Caco-2 (cell line): ENCODE results near the gene CNTD1. TPM values are rescaled to one million over a fixed set of nuclear protein-coding genes. Genes with fewer than 3 reads are reported as not detected.
A peak's percentile ranks its signal among the peaks of the same experiment; 100 is the strongest.

ENCODE experiments used
- BruUV-seq: library from RNA; stranded (reverse); fragments of 400-500 nt; replicated peaks from 2 replicates; lab custom pipeline; 2021; lab: Mats Ljungman, UMichigan
- CTCF ChIA-PET: fragments of 300-600 bp; sonication (Branson Sonifier 250); formaldehyde crosslinking; loops from one replicate; lab custom pipeline; 2022; ENCODE audit warnings: antibody characterized with exemption; lab: Charles Lee
- POLR2A ChIA-PET: fragments of 300-600 bp; sonication (Branson Sonifier 250); formaldehyde crosslinking; loops from one replicate; lab custom pipeline; 2022; ENCODE audit warnings: antibody characterized with exemption; lab: Charles Lee
- DNase-seq, 2 experiments: peaks; one replicate each; pipeline versions ENCODE4 v3.0.0 to v3.0.0-alpha.2; 2020 to 2022
- H3K27me3 ChIP-seq: replicated peaks from 2 replicates; pipeline ENCODE4 v1.6.0; 2011; ENCODE audit warnings: low read length; ENCODE audit not compliant: control insufficient read depth, insufficient read depth
- H3K36me3 ChIP-seq: 2 replicates; pipeline ENCODE4 v1.5.1; 2011; ENCODE audit warnings: low read length; ENCODE audit not compliant: control insufficient read depth, insufficient read depth
- H3K4me1 ChIP-seq: fragments of 250-450 bp; sonication (Bioruptor Pico); 2 replicates; pipeline ENCODE4 v1.5.1; 2020; ENCODE audit warnings: mild to moderate bottlenecking
- H3K4me3 ChIP-seq: 2 replicates; pipeline ENCODE4 v1.5.1; 2011; ENCODE audit warnings: low read depth, mild to moderate bottlenecking, control low read depth, low read length
- H3K9me3 ChIP-seq: fragments of 250-450 bp; sonication (Bioruptor Pico); 2 replicates; pipeline ENCODE4 v1.5.1; 2020; ENCODE audit warnings: mild to moderate bottlenecking, moderate library complexity
- H3K27ac Mint-ChIP-seq: one replicate; pipeline ENCODE4 v1.8.0; 2022; ENCODE audit warnings: mixed read lengths; ENCODE audit not compliant: unreplicated experiment
- H3K27me3 Mint-ChIP-seq: one replicate; pipeline ENCODE4 v1.8.0; 2022; ENCODE audit warnings: mixed read lengths; ENCODE audit not compliant: insufficient read depth, unreplicated experiment
- H3K36me3 Mint-ChIP-seq: one replicate; pipeline ENCODE4 v1.8.0; 2022; ENCODE audit warnings: mild to moderate bottlenecking, mixed read lengths; ENCODE audit not compliant: insufficient read depth, unreplicated experiment
- H3K4me1 Mint-ChIP-seq: one replicate; pipeline ENCODE4 v1.8.0; 2022; ENCODE audit warnings: low read depth, mixed read lengths; ENCODE audit not compliant: unreplicated experiment
- H3K4me3 Mint-ChIP-seq: one replicate; pipeline ENCODE4 v1.8.0; 2022; ENCODE audit warnings: mild to moderate bottlenecking, moderate library complexity, mixed read lengths; ENCODE audit not compliant: unreplicated experiment
- H3K9me3 Mint-ChIP-seq: one replicate; pipeline ENCODE4 v1.8.0; 2022; ENCODE audit warnings: mixed read lengths; ENCODE audit not compliant: unreplicated experiment
- CTCF ChIP-seq, 2 experiments: fragments of 200-600 bp in 1 of 2; IDR thresholded peaks; 1 replicate in 1 of 2; 2 replicates in 1 of 2; pipeline versions ENCODE4 v1.5.1 to v1.8.0; 2011 to 2022; ENCODE audit warnings: antibody characterized with exemption in 1 of 2, control low read depth in 1 of 2, inconsistent platforms in 1 of 2, low read depth in 1 of 2, low read length in 1 of 2, mild to moderate bottlenecking in 1 of 2, moderate library complexity in 1 of 2; ENCODE audit not compliant: insufficient read depth in 1 of 2, severe bottlenecking in 1 of 2, unreplicated experiment in 1 of 2
- intact Hi-C: fragments of 100-400 bp; cut with micrococcal nuclease; formaldehyde crosslinking; loops from one replicate; pipeline ENCODE4 v1.10.0; 2022; ENCODE audit not compliant: unreplicated experiment
- total RNA-seq: library from RNA; stranded (reverse); gene quantifications from 2 replicates; pipeline ENCODE4 v1.2.3, GENCODE V29; 2022

The CNTD1 gene
- total RNA-seq, 1 experiment from 2014 or later, result 1.7 TPM

DNA sequence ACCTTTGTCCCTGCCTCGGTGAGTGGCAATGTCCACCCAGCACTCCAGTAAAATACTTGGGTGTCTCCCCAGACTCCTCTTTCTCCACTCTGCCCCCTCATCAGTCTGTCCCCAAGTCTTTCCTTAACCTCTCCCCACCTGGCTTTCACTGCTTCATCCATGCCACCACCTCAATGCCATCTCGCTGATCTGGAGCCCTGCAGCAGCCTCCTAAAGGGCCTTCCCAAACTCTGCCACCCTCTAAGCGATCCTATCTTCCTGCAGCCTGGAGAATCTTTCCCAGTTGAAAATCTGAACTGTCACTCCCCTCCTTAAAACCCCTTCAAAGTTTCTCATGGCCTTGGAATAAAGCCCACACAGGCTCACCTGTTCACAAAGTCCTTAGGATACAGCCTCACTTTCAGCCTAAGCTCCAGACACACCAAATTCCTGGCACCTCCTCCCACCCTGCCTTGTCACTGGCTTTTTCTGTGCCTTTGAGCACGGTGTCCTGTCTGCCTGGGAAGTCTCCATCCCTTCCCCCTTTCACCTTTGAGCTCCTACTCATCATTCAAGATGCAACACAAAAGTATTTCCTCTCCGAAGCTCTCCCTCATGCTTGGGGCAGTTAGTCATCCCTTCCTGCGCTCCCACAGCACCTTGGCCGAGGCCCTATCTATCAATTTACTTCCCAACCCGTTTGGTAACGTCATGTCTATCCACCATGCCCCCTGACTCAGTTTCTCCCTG lies 15.4 kb upstream of the CNTD1 start:
- Histone ChIP-seq H3K9me3 (no peaks in the 10 kb centered on the region), H3K4me3 (no peak overlapping the region), H3K4me1 (peaks cover 29% of the 10 kb centered on the region), H3K27me3 (no peaks in the 10 kb centered on the region), H3K36me3 (no peaks in the 10 kb centered on the region; the same call in 1 of the 2 replicates)
- ChIA-PET POLR2A (interaction anchor here (0.7 kb wide), 1 partner anchor 41 kb away, joined by 3 read pairs; the partner anchor contains the start of gene BECN1), CTCF (interaction anchor here (0.9 to 1.8 kb wide), 2 partner anchors 10 to 20 kb away, joined by 3 to 4 read pairs; partner anchors contain the start of gene VPS25)
- H3K27ac Mint-ChIP-seq, result no peak overlapping the region
- BruUV-seq, result no TSS peak
- peaks cover 23% of the 10 kb centered on the region for H3K36me3 Mint-ChIP-seq
- intact Hi-C loops, result loop anchor here (5.0 kb wide), 1 partner anchor 39 kb away; the partner anchor contains the start of gene BECN1
- H3K4me3 Mint-ChIP-seq, result peak overlapping the region; percentile 40
- no peaks in the 10 kb centered on the region for H3K9me3 Mint-ChIP-seq
- no peaks in the 10 kb centered on the region for H3K27me3 Mint-ChIP-seq
- DNase-seq, result no peak
- no peak for TF ChIP-seq CTCF (IDR thresholded peaks at IDR 0.05; ENCODE audit: insufficient read depth in 1 of 2, low read depth in 1 of 2, low read length in 1 of 2, severe bottlenecking in 1 of 2, unreplicated experiment in 1 of 2)
- H3K4me1 Mint-ChIP-seq, result peaks cover 19% of the 10 kb centered on the region

GRCh38 chr17:42783791-42784138 lies 14.9 kb upstream of the CNTD1 start:
- BruUV-seq, result no TSS peak

More at GRCh38 chr17:42783791-42784138, 14.9 kb upstream of the CNTD1 start:
- CTCF ChIA-PET, result interaction anchor here (0.9 to 1.8 kb wide), 2 partner anchors 10 to 20 kb away, joined by 3 to 4 read pairs; partner anchors contain the start of gene VPS25
- Histone ChIP-seq H3K4me1 (peaks cover 29% of the 10 kb centered on the region), H3K4me3 (no peak overlapping the region), H3K36me3 (no peaks in the 10 kb centered on the region; the same call in 1 of the 2 replicates), H3K27me3 (no peaks in the 10 kb centered on the region), H3K9me3 (no peaks in the 10 kb centered on the region)
- Mint-ChIP-seq H3K4me1 (peaks cover 19% of the 10 kb centered on the region), H3K36me3 (peaks cover 22% of the 10 kb centered on the region), H3K4me3 (no peak overlapping the region), H3K27ac (no peak overlapping the region), H3K9me3 (no peaks in the 10 kb centered on the region), H3K27me3 (no peaks in the 10 kb centered on the region)
- intact Hi-C loops, result loop anchor here (5.0 kb wide), 1 partner anchor 39 kb away; the partner anchor contains the start of gene BECN1
- POLR2A ChIA-PET, result interaction anchor here (0.7 kb wide), 1 partner anchor 40 kb away, joined by 3 read pairs; the partner anchor contains the start of gene BECN1
- no peak for DNase-seq
- TF ChIP-seq CTCF (IDR thresholded peaks at IDR 0.05; ENCODE audit: insufficient read depth in 1 of 2, low read depth in 1 of 2, low read length in 1 of 2, severe bottlenecking in 1 of 2, unreplicated experiment in 1 of 2), result no peak
